Vagina (tissue), 2 donors: ENCODE measurements around the gene DMBX1. TPM values are rescaled to one million over a fixed set of nuclear protein-coding genes. Genes with fewer than 3 reads are reported as not detected.

ENCODE experiments used
- DNase-seq, 2 donors: peaks; one replicate each; pipeline ENCODE4 v3.0.0-alpha.2; 2017; ENCODE audit errors: extremely low spot score in 2 of 2
- H3K27ac ChIP-seq: fragments of 200-600 bp; sonication (generic); one replicate; pipeline ENCODE4 v1.5.1; 2019
- H3K27me3 ChIP-seq: fragments of 200-600 bp; sonication (generic); one replicate; pipeline ENCODE4 v1.5.1; 2019
- H3K36me3 ChIP-seq, 2 donors: fragments of 200-600 bp; sonication (generic); one replicate each; pipeline ENCODE4 v1.5.1; 2017 to 2019
- H3K4me1 ChIP-seq: fragments of 200-600 bp; sonication (generic); one replicate; pipeline ENCODE4 v1.5.1; 2019
- H3K4me3 ChIP-seq, 2 donors: fragments of 200-600 bp; sonication (generic); 1 replicate in 1 of 2; 2 replicates in 1 of 2; pipeline ENCODE4 v1.5.1; 2016 to 2019
- H3K9me3 ChIP-seq: fragments of 200-600 bp; sonication (generic); one replicate; pipeline ENCODE4 v1.5.1; 2019
- CTCF ChIP-seq, 3 experiments: fragments of 450-650 bp in 2 of 3; fragments of 200-600 bp in 1 of 3; sonication (generic) in 1 of 3; IDR thresholded peaks; one replicate each; pipeline ENCODE4 v1.5.1; 2017 to 2019; ENCODE audit warnings: antibody characterized with exemption in 3 of 3, mild to moderate bottlenecking in 2 of 3, moderate library complexity in 2 of 3
- POLR2A ChIP-seq, 2 donors: fragments of 450-650 bp; IDR thresholded peaks; one replicate each; pipeline ENCODE4 v1.6.1; 2017; ENCODE audit warnings: antibody characterized with exemption in 2 of 2, mild to moderate bottlenecking in 2 of 2, moderate library complexity in 2 of 2
- POLR2AphosphoS5 ChIP-seq, 2 donors: sonication (generic); formaldehyde crosslinking; IDR thresholded peaks; one replicate each; pipeline ENCODE4 v1.9.0; 2017; ENCODE audit warnings: antibody characterized with exemption in 2 of 2, mild to moderate bottlenecking in 2 of 2, low read depth in 1 of 2; ENCODE audit not compliant: insufficient read depth in 1 of 2
- intact Hi-C: fragments of 100-400 bp; cut with DNase I; formaldehyde crosslinking; loops from one replicate; pipeline ENCODE4 v1.15.1; 2023
- total RNA-seq: library from RNA; depleted of rRNA; stranded (reverse); fragments of >200 nt; gene quantifications from one replicate; pipeline ENCODE4 v1.2.3, GENCODE V29; 2016

DMBX1 gene
- total RNA-seq, 1 donor from 2014 or later, result 0.25 TPM

- no peak overlapping the region for H3K27ac ChIP-seq
- no peak for TF ChIP-seq CTCF (IDR thresholded peaks at IDR 0.05)
- TF ChIP-seq POLR2AphosphoS5 (IDR thresholded peaks at IDR 0.05; ENCODE audit: insufficient read depth in 1 of 2, low read depth in 1 of 2), result no peak
- TF ChIP-seq POLR2A (IDR thresholded peaks at IDR 0.05), result no peak
- no peaks in the 10 kb centered on the region for H3K9me3 ChIP-seq
- no peak overlapping the region for H3K4me3 ChIP-seq
- intact Hi-C loops, result no loop called here
- peaks cover 10% of the 10 kb centered on the region for H3K27me3 ChIP-seq
- DNase-seq, result no peak
- no peaks in the 10 kb centered on the region for H3K36me3 ChIP-seq
- H3K4me1 ChIP-seq, result peaks cover 13% of the 10 kb centered on the region
These were observed 4.7 kb upstream of the DMBX1 start for GRCh38 chr1:46484783-46485490.

- TF ChIP-seq CTCF (IDR thresholded peaks at IDR 0.05) (no peak), POLR2A (IDR thresholded peaks at IDR 0.05) (no peak), POLR2AphosphoS5 (IDR thresholded peaks at IDR 0.05; ENCODE audit: insufficient read depth in 1 of 2, low read depth in 1 of 2) (no peak)
- no peaks in the 10 kb centered on the region for H3K36me3 ChIP-seq
- intact Hi-C loops, result no loop called here
- no peak overlapping the region for H3K4me3 ChIP-seq
- H3K9me3 ChIP-seq, result no peaks in the 10 kb centered on the region
- peaks cover 16% of the 10 kb centered on the region for H3K27me3 ChIP-seq
- peaks cover 21% of the 10 kb centered on the region for H3K4me1 ChIP-seq
- no peak overlapping the region for H3K27ac ChIP-seq
- DNase-seq, result no peak
These were observed 3.8 kb upstream of the DMBX1 start for GRCh38 chr1:46485564-46486431.

- no peak for DNase-seq
- Histone ChIP-seq H3K27me3 (peaks cover 23% of the 10 kb centered on the region), H3K9me3 (no peaks in the 10 kb centered on the region), H3K36me3 (no peaks in the 10 kb centered on the region), H3K4me1 (peaks cover 26% of the 10 kb centered on the region), H3K27ac (no peak overlapping the region), H3K4me3 (no peak overlapping the region)
- no peak for TF ChIP-seq POLR2AphosphoS5 (IDR thresholded peaks at IDR 0.05; ENCODE audit: insufficient read depth in 1 of 2, low read depth in 1 of 2)
- TF ChIP-seq POLR2A (IDR thresholded peaks at IDR 0.05), result no peak
- TF ChIP-seq CTCF (IDR thresholded peaks at IDR 0.05), result no peak
- intact Hi-C loops, result no loop called here
These were observed 3.1 kb upstream of the DMBX1 start for GRCh38 chr1:46486432-46487015.

- peaks cover 28% of the 10 kb centered on the region for H3K27me3 ChIP-seq
- intact Hi-C loops, result no loop called here
- no peak for TF ChIP-seq CTCF (IDR thresholded peaks at IDR 0.05)
- no peak for TF ChIP-seq POLR2AphosphoS5 (IDR thresholded peaks at IDR 0.05; ENCODE audit: insufficient read depth in 1 of 2, low read depth in 1 of 2)
- TF ChIP-seq POLR2A (IDR thresholded peaks at IDR 0.05), result no peak
These were observed 1.8 kb upstream of the DMBX1 start for GRCh38 chr1:46487818-46488218.

More at GRCh38 chr1:46487818-46488218, 1.8 kb upstream of the DMBX1 start:
- no peak for DNase-seq
- Histone ChIP-seq H3K9me3 (no peaks in the 10 kb centered on the region), H3K36me3 (no peaks in the 10 kb centered on the region), H3K27ac (no peak overlapping the region), H3K4me1 (peaks cover 26% of the 10 kb centered on the region), H3K4me3 (no peak overlapping the region)
